TTC549 (cell line): ENCODE results near the gene ENSA.
A peak's percentile ranks its signal among the peaks of the same experiment; 100 is the strongest.
"Not testable (repeated sequence)": the region's sequence is repeated elsewhere in the genome, so short reads cannot be mapped to it uniquely, and the experiment has no call there.

Experiments
- FAIRE-seq: peaks from 2 replicates; lab custom pipeline; 2012; peaks lifted over from hg19 to GRCh38; lab: Jason Lieb, UNC

Gene ENSA, protein sequence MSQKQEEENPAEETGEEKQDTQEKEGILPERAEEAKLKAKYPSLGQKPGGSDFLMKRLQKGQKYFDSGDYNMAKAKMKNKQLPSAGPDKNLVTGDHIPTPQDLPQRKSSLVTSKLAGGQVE

DNA sequence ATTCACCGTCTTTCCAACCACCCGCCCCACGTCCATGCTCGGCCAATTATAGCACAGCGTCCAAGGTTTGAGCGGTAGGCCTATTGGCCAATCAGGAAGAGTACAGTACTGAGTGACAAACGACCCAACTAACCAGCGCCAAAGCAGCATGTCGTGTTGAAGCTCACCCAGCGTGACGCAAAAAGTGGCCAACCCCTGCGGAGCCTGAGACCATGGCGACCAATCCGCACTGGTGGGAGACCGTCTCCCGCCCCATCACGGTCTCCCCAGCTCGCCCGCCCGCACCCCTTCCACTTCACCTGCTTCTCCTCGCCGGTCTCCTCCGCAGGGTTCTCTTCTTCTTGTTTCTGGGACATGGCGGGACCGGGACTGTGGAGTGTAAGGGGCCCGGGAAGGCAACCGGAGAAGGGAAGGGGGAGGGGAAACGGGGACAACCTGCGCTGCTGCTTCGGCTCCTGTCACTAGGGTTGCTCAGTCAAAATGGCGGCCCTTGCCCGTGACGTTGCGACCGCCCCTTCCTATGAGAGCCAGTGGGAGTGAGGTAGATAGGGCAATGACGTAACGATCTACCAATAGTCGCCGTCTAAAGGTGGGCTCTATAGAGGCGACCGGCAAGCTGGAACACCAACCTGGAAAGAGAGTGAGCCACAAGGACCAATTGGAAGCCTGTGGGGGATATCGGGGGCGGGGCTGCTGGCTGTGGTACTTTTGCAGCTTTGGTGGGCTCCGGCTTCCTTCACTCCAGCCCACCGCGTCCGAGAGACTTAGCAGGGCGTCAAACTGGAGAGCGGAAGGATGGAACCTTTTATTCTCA is at the start of gene ENSA:
TSS of gene ENSA (minus strand) at position 498 of the 814 bp plus-strand sequence. CDS start at position 356, 142 bp downstream.
- FAIRE-seq, result peak; percentile 98

DNA sequence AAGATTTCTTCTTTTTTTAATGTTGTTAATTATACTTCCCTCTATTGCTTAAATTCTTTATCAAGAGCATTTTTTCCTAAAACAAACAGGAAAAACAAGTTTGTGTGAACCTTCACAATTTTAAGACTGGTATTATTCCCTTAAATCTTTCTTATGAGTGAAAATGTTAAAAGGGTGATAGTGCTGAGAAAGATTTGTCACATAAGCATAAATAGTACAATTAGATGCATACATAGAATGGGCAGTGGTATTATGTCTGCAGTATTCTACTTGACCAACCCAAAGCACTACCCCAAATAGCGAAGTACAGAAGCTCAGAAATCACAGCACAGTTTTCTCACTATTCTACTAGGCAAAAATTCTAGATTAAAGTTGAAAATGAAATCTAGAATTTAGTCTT is 49.6 kb upstream of the ENSA start:
- no peak for FAIRE-seq

DNA sequence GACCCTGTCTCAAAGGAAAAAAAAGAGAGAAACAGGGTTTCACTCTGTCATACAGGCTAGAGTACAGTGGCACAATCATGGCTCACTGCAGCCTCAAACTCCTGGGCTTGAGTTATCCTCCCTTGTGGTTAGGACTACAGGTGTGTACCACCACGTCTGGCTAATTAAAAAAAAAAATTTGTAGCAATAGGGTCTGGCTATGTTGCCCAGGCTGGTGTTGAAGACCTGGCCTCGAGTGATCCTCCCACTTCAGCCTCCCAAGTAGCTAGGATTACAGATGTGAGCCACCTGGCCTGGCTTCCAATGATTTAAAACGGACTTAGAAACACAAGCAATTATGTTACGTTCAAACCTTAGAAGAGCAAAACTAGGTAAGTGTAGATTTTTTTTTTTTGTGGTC is 45.5 kb upstream of the ENSA start:
- FAIRE-seq, result no peak

DNA sequence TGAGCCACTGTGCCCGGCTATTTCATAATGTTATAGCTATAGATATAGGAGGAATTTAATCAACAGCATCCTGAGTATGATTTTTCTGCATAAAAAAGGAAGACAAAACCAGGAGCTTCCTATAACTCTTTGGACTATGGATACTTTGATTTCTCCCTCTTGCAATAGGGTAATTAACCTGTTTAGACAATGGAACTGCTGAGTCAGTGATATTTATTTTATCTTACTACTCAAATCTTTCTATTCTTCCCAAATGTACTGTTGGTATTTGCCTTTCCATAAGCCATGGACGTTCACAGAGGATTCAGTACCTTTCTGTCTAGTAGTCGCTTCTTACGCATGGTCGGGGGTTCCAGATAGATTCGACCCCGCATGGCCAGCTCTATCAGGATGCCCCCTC is 33.9 kb upstream of the ENSA start:
- FAIRE-seq, result no peak

DNA sequence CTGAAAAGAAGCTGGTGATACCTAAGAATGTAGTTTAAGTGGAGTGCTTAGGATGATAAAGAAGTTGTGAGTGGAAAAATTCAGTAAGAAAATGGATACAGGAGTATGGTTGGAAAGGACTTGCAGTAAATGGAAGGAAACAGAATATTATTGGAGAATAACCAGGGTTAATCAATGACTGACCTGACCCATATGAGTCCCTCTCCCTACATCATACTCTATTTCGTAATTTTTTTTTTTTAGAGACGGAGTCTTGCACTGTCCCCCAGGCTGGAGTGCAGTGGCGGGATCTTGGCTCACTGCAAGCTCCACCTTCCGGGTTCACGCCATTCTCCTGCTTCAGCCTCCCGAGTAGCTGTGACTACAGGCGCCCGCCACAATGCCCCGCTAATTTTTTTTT is 33.4 kb upstream of the ENSA start:
- no peak for FAIRE-seq

DNA sequence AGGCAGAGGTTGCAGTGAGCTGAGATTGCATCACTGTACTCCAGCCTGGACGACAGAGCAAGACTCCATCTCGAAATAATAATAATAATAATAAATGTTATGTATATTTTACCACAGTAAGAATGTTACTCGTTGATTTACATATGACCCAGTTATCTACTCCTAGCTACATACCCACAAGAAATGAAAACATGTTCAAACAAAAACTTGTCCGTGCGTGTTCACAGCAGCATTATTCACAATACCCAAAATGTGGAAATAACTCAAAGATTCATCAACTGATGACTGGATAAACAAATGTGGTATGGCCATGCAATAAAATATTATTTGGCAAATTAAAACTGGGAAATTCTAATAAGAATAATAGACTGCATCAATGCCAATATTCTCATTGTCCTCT is 31.7 kb upstream of the ENSA start:
- FAIRE-seq, result peak; percentile 26

DNA sequence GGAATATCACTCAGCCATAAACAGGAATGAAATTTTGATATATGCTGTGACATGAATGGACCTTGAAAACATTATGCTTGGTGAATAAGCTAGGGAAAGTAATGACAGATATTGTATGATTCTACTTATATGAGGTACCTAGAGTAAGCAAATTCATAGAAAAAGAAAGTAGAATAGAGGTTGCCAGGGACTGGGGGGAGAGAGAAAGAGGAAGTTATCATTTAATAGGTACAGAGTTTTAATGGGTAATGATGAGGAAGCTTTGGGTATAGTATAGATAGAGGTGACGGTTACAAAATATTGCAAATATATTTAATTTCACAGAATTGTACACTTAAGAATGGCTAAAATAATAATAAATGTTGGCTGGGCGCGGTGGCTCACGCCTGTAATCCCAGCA is 31.2 kb upstream of the ENSA start:
- FAIRE-seq, result no peak

DNA sequence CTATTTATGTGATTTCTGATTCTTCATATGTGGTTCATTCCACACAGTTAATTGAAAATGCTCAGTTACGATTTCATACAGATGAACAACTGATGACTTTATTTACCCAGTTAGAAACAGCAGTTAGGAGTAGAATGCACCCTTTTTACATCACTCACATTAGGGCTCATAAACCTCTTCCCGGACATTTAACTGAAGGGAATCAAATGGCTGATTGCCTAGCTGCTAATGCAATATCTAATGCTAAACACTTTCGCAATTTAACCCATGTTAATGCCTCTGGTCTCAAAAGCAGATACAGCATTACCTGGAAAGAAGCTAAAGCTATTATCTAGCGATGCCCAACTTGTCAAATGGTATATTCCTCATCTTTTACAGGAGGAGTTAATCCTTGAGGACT is 27.7 kb upstream of the ENSA start:
- not testable (repeated sequence) for FAIRE-seq

DNA sequence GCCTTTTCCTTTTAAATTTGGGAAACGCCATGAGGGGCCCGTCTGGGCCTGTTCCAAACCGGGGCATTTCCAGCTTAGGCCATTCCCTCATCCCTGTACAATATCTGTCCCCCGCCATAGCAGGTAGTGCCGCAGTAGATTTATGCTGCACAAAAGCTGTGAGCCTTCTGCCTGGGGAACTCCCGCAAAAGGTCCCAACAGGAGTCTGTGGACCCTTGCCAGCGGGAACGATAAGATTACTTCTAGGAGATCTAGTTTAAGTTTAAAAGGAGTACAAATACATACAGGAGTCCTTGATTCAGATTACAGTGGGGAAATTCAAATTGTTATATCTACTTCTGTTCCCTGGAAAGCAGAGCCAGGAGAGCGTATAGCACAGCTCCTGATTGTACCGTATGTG is 25.2 kb upstream of the ENSA start:
- FAIRE-seq, result not testable (repeated sequence)

DNA sequence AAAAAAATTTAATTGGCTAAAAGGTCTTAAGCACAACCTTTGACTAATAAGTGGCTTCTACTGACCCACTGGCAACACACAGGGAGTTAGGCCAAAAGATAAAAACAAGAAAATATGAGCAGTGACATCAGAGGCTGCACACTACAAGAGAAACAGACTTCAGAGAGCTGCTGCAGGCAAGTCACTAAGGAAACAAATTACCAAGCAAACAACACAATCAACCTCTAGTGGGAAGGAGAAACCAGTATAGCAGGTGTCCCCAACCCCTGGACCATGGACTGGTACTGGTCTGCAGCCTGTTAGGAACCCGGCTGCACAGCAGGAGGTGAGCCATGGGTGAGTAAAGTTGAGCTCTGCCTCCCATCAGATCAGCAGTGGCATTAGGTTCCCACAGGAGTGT is 20.8 kb upstream of the ENSA start:
- FAIRE-seq, result no peak

DNA sequence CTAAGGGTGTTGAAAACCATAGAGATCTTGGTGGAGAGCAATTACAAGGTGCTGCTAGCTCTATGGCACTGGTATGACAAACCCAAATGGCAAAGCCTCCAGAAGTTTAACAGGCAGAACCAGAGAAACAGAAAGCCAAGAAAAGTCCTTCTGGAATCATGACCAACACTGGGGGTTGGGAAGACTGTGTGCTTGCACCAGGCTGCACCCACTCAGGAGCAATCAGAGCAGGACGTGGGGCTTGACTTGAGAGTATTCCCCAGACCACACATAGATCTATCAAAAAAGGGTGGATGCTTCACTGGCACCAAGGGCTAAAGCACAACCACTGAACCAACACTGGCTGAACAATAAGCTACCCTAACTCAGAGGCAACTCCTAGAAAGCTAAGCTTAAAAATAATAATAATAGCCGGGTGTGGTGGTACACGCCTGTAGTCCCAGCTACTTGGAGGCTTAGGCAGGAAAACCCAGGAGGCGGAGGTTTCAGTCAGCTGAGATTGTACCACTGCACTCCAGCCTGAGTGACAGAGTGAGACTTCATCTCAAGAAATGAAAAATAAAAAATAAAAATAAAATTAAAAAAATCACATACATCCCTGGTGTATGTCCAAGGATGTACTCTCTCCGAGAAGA is 20.1 kb upstream of the ENSA start:
- FAIRE-seq, result no peak

DNA sequence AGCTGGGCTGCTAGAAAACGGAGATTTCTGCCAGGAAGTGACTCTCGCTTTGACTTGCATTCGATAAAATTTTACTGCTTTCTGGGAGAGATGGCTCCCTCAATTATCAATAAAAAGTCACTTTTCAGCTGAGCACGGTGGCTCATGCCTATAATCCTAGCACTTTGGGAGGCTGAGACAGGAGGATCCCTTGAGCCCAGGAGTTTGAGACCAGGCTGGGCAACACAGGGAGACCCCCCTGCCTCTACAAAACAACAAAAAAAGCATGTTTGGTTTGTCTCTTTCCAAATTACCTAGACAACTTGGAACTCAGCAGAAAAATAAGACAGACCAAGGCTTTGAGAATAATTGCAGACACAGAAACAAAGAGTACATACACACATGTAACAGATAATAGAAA is 12.9 kb upstream of the ENSA start:
- FAIRE-seq, result no peak

DNA sequence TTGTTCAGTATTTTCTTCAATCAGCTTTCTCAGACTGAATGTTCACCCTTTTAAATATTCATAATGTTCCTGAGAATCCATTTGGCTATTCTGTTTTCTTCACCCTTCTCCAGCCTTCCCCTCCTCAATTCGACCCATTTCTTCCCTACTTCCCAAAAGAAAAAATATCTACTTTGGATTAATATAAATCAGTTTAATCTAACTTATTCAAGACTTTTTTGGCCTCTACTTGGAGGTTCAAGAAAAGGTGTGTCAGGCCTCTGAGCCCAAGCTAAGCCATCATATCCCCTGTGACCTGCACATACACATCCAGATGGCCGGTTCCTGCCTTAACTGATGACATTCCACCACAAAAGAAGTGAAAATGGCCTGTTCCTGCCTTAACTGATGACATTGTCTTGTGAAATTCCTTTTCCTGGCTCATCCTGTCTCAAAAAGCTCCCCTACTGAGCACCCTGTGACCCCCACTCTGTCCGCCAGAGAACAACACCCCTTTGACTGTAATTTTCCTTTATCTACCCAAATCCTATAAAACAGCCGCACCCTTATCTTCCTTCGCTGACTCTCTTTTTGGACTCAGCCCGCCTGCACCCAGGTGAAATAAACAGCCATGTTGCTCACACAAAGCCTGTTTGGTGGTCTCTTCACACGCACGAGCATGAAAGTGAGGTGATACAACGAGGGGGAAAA is 11.9 kb upstream of the ENSA start:
- not testable (repeated sequence) for FAIRE-seq

DNA sequence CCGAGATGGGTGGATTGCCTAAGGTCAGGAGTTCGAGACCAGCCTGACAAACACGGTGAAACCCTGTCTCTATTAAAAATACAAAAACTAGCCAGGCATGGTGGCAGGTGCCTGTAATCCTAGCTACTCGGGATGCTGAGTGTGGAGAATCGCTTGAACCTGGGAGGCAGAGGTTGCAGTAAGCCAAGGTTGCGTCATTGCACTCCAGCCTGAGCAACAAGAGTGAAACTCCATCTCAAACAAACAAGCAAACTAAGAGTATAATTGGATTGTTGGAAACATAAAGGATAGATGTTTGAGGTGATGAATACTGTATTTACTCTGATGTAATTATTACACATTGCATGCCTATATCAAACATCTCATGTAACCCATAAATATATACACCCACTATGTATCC is 9.0 kb upstream of the ENSA start:
- not testable (repeated sequence) for FAIRE-seq

DNA sequence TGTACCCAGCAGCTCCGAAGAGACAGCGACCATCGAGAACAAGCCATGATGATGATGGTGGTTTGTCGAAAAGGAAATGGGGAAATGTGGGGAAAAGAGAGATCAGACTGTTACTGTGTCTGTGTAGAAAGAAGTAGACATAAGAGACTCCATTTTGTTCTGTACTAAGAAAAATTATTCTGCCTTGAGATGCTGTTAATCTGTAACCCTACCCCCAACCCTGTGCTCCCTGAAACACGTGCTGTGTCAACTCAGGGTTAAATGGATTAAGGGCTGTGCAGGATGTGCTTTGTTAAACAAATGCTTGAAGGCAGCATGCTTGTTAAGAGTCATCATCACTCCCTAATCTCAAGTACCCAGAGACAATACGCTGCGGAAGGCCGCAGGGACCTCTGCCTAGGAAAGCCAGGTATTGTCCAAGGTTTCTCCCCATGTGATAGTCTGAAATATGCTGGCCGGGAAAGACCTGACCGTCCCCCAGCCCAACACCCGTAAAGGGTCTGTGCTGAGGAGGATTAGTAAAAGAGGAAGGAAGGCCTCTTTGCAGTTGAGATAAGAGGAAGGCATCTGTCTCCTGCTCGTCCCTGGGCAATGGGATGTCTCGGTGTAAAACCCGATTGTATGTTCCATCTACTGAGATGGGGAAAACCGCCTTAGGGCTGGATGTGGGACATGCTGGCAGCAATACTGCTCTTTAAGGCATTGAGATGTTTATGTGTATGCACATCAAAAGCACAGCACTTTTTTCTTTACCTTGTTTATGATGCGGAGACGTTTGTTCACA is 5.6 kb upstream of the ENSA start:
- FAIRE-seq, result not testable (repeated sequence)

DNA sequence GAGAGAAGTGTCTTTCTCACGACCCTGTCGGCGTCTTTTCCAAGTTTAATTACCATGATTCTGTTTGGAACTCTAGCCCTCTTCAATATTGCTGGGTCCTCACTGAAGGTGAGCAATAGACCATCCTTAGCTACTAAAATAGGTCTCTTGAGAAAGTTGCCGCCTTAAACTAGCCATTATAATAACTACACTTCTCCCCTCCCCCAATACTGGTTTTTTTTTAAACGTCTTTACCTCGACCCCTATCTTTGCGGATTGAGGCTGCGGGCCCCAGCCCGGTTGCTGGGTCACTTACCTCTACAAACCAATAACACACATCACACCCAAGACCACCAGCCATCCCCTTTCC is 672 bp downstream of the ENSA start:
- FAIRE-seq, result no peak

DNA sequence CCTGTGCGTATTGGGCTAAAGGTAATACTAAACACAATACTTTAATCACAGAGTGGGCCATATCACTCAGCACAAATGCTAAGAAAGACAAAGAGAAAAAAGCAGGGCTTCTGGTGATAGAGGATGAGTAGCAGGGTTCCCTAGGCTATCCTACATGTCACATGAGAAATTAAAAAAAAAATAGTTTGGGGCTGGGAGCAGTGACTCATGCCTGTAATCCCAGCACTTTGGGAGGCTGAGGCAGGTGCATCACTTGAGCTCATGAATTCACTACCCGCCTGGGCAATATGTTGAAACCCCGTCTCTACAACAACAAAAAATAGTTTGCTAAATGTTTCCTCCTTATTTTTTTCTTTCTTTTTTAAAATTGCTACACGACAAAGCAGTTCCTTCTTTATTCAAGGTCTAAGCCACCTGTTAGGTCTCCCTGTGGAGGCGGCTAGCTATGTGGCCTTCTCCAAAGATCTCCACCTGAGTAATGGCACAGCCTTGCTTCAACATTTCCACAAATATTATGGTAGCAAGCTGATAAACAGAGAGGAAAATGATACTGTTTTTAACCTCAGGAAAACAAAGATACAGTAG is 1.5 kb downstream of the ENSA start:
- no peak for FAIRE-seq

DNA sequence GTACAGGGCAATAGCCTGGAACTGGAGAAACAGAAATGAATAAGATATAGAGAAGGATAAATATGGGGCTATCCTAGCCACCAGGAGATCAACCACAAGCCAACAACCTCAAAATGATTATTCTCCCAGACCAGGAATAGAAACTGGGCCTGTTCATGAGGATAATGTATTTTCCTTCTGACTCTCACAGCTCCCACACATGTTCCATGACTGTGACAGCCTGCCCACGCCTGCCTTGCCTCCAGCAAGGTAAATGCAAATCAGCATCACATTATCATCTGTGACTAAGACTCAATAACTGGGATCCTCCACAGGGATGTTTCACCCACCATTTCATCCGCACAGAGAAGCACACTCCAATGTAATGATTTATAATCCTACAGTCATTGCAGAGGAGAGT is 3.3 kb downstream of the ENSA start:
- no peak for FAIRE-seq

DNA sequence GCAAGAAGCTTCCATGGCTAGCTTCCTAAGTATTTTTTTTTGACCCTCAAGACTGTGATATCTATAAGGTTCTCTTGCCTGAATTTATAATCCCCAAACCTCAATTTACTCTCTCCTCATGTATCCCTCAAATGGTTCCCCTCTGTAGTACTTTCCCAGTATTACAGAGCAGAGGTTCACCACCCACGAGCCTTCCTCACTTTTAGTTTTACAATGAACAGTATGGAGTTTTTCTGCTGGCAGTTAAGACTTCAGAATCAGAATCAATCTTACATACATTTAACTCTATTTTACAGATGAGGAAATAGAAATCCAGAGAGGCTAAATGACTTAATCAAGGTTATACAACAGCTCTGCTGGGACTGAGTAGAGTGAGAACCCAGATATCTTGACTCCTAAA is 4.9 kb downstream of the ENSA start:
- not testable (repeated sequence) for FAIRE-seq

DNA sequence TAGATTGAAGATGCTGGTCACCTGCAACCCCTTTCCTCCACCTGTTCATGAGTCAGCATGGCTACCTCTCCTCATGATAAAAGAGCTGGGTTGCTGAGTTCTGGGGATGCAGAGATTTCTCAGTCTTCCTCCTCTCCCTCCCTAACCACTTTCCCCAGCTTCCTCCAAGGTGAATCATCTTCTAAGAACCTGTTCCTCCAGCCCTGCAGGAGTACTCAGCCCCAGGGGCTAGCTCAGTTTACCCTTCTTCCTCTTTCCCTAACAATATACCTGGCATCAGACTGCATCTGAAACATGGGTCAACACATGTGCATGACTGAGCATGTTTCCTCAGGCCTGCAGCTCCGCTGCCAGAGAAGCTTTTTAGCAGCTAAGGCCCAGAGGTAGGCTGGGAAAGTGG is 5.3 kb downstream of the ENSA start:
- FAIRE-seq, result not testable (repeated sequence)

DNA sequence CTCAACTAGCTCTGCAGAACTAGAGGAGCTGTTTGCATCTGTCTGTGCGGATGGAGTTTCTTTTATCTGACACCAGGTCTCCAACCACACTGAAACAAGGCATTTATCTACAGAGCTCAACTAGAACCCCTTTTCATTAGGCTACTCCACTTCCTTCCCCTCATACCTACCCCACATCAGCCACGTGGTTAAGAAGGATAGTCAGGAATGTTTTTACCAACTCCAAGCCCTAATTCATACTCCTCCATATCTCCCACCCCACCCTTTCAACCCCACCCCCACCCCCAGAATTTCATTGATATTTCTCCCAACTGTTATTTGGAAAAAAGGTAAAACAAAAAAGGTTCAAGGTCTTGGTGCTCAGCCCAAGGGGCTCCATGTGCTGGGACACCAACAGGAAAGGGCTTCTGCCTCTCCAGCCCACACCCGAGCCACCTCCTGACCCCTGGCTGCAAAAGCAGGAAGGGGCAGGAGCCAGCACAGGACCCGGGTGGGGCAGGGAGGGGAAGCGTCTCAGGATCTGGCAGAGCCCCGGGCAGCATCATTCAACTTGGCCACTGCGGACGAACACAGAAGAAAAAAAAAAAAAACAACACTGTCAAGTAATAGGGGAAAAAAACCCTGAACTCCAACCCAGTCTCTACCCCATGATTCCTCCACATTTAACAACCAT is 7.0 kb downstream of the ENSA start:
- FAIRE-seq, result no peak
